GM23248 (cell line): ENCODE measurements around the gene OR7C1. TPM values are rescaled to one million over a fixed set of nuclear protein-coding genes. Genes with fewer than 3 reads are reported as not detected.

Experiments
- DNase-seq: peaks from one replicate; pipeline ENCODE4 v3.0.0-alpha.2; 2015
- H2AFZ ChIP-seq: fragments of 200-600 bp; sonication (generic); 2 replicates; pipeline ENCODE4 v1.6.1; 2016; ENCODE audit warnings: antibody characterized with exemption
- H3F3A ChIP-seq: fragments of 200-600 bp; sonication (generic); 2 replicates; pipeline ENCODE4 v1.6.1; 2016; ENCODE audit warnings: mild to moderate bottlenecking, antibody characterized with exemption, mixed run types; ENCODE audit not compliant: insufficient read depth
- H3K27ac ChIP-seq: fragments of 200-600 bp; sonication (generic); 2 replicates; pipeline ENCODE4 v1.5.1; 2016; ENCODE audit warnings: mild to moderate bottlenecking
- H3K27me3 ChIP-seq: fragments of 200-600 bp; sonication (generic); replicated peaks from 2 replicates; pipeline ENCODE4 v1.6.1; 2016; ENCODE audit warnings: mild to moderate bottlenecking; ENCODE audit not compliant: insufficient read depth
- H3K36me3 ChIP-seq: fragments of 200-600 bp; sonication (generic); 2 replicates; pipeline ENCODE4 v1.6.1; 2016; ENCODE audit warnings: low read depth, mild to moderate bottlenecking
- H3K4me1 ChIP-seq: fragments of 200-600 bp; sonication (generic); 2 replicates; pipeline ENCODE4 v1.6.1; 2016; ENCODE audit warnings: mild to moderate bottlenecking; ENCODE audit not compliant: insufficient read depth
- H3K4me2 ChIP-seq: fragments of 200-600 bp; sonication (generic); one replicate; pipeline ENCODE4 v1.6.1; 2016; ENCODE audit warnings: mild to moderate bottlenecking; ENCODE audit not compliant: unreplicated experiment
- H3K4me3 ChIP-seq: fragments of 200-600 bp; sonication (generic); 2 replicates; pipeline ENCODE4 v1.5.1; 2016; ENCODE audit warnings: mild to moderate bottlenecking
- H3K79me2 ChIP-seq: fragments of 200-600 bp; sonication (generic); 2 replicates; pipeline ENCODE4 v1.6.1; 2016; ENCODE audit warnings: mild to moderate bottlenecking; ENCODE audit not compliant: insufficient read depth
- H3K9ac ChIP-seq: fragments of 200-600 bp; sonication (generic); 2 replicates; pipeline ENCODE4 v1.6.1; 2016; ENCODE audit warnings: mild to moderate bottlenecking
- H3K9me2 ChIP-seq: fragments of 200-600 bp; sonication (generic); 2 replicates; pipeline ENCODE4 v1.6.1; 2016; ENCODE audit warnings: mixed run types, mild to moderate bottlenecking, moderate library complexity; ENCODE audit not compliant: insufficient read depth
- H3K9me3 ChIP-seq: fragments of 200-600 bp; sonication (generic); one replicate; pipeline ENCODE4 v1.6.1; 2017; ENCODE audit warnings: low read depth
- H4K20me1 ChIP-seq: fragments of 200-600 bp; sonication (generic); 2 replicates; pipeline ENCODE4 v1.6.0; 2016; ENCODE audit not compliant: insufficient read depth
- EZH2 ChIP-seq: fragments of 200-600 bp; sonication (generic); IDR thresholded peaks from 2 replicates; pipeline ENCODE4 v1.6.1; 2018; ENCODE audit warnings: antibody characterized with exemption, mild to moderate bottlenecking; ENCODE audit not compliant: insufficient read depth, poor library complexity, severe bottlenecking
- EZH2phosphoT487 ChIP-seq: fragments of 200-600 bp; sonication (generic); IDR thresholded peaks from 2 replicates; pipeline ENCODE4 v1.6.1; 2018; ENCODE audit warnings: antibody characterized with exemption, moderate library complexity, mild to moderate bottlenecking, low read depth; ENCODE audit not compliant: insufficient read depth
- WGBS, 2 experiments: methylation state at CpG; one replicate each; pipeline ENCODE4 v1.1.6; 2015 to 2017; ENCODE audit warnings: low lambda C conversion rate in 2 of 2, low coverage in 1 of 2; ENCODE audit errors: missing lambda C conversion rate in 2 of 2; 5-methylcytosine and 5-hydroxymethylcytosine counted together
- in situ Hi-C: fragments of 300-500 bp; cut with MboI; formaldehyde crosslinking; loops from 2 replicates; pipeline ENCODE4 v1.15.0; 2020
- polyA plus RNA-seq: library from polyadenylated mRNA; unstranded; fragments of >200 nt; fragmentation: Nextera tagmentation; extraction: Ambion mirVana; gene quantifications from 2 replicates; pipeline ENCODE4 v1.2.1, GENCODE V29; 2016
- small RNA-seq: library from RNA; depleted of rRNA; stranded (forward); fragments of <200 nt; gene quantifications from one replicate; pipeline ENCODE3, GENCODE V24; 2014; ENCODE audit warnings: low read depth, low replicate concordance
- total RNA-seq: library from RNA; depleted of rRNA; stranded (reverse); fragments of >200 nt; shearing (Covaris generic); gene quantifications from 2 replicates; pipeline ENCODE4 v1.2.3, GENCODE V29; 2014; rRNA removed

OR7C1 gene
- total and polyA plus RNA-seq, 2 experiments from 2014 or later: not detected

- no peak overlapping the region for H3K9ac ChIP-seq
- H3K79me2 ChIP-seq: no peaks in the 10 kb centered on the region
- no peaks in the 10 kb centered on the region for H3K27me3 ChIP-seq
- H3K4me1 ChIP-seq: no peaks in the 10 kb centered on the region
- no peaks in the 10 kb centered on the region for H3K36me3 ChIP-seq
- WGBS, 2 experiments: 13 to 71% methylated on average over 4 of the region's 4 CpGs
- H3K4me3 ChIP-seq: no peak overlapping the region
- DNase-seq: no peak
- H3K27ac ChIP-seq: no peak overlapping the region
- H3F3A ChIP-seq: no peaks in the 10 kb centered on the region
- no peaks in the 10 kb centered on the region for H3K9me3 ChIP-seq
- H3K9me2 ChIP-seq: no peaks in the 10 kb centered on the region
- H3K4me2 ChIP-seq: no peak overlapping the region
- TF ChIP-seq EZH2phosphoT487 (no peak), EZH2 (no peak)
- in situ Hi-C loops: no loop called here
- H4K20me1 ChIP-seq: no peaks in the 10 kb centered on the region
- H2AFZ ChIP-seq: no peak overlapping the region
Observed at GRCh38 chr19:14763497-14764145, 71.4 kb downstream of the OR7C1 start.

GRCh38 chr19:14762111-14762510 lies 72.9 kb downstream of the OR7C1 start:
- no peak for DNase-seq
- 36 to 41% methylated on average over 2 of the region's 2 CpGs for WGBS, 2 experiments
- Histone ChIP-seq H2AFZ (no peak overlapping the region), H4K20me1 (no peaks in the 10 kb centered on the region), H3F3A (no peaks in the 10 kb centered on the region), H3K4me2 (no peak overlapping the region), H3K4me3 (no peak overlapping the region), H3K9me3 (no peaks in the 10 kb centered on the region), H3K36me3 (no peaks in the 10 kb centered on the region), H3K27ac (no peak overlapping the region), H3K79me2 (no peaks in the 10 kb centered on the region), H3K9me2 (no peaks in the 10 kb centered on the region), H3K9ac (no peak overlapping the region), H3K27me3 (no peaks in the 10 kb centered on the region), H3K4me1 (no peaks in the 10 kb centered on the region)
- TF ChIP-seq EZH2 (no peak), EZH2phosphoT487 (no peak)
- in situ Hi-C loops: no loop called here

GRCh38 chr19:14761607-14762006 lies 73.4 kb downstream of the OR7C1 start:
- no peaks in the 10 kb centered on the region for H3K27me3 ChIP-seq
- no peak overlapping the region for H3K4me3 ChIP-seq
- H3K9ac ChIP-seq: no peak overlapping the region
- H4K20me1 ChIP-seq: no peaks in the 10 kb centered on the region
- TF ChIP-seq EZH2 (no peak), EZH2phosphoT487 (no peak)
- no peak overlapping the region for H3K27ac ChIP-seq
- H3K36me3 ChIP-seq: no peaks in the 10 kb centered on the region
- no peaks in the 10 kb centered on the region for H3K9me2 ChIP-seq
- H3F3A ChIP-seq: no peaks in the 10 kb centered on the region
- no peaks in the 10 kb centered on the region for H3K9me3 ChIP-seq
- no peak overlapping the region for H2AFZ ChIP-seq
- DNase-seq: no peak
- WGBS, 2 experiments: 8 to 10% methylated on average over 5 of the region's 5 CpGs
- H3K4me1 ChIP-seq: no peaks in the 10 kb centered on the region
- in situ Hi-C loops: no loop called here
- no peaks in the 10 kb centered on the region for H3K79me2 ChIP-seq
- no peak overlapping the region for H3K4me2 ChIP-seq

- no peaks in the 10 kb centered on the region for H3K4me1 ChIP-seq
- WGBS, 2 experiments: 15 to 17% methylated on average over 13 to 16 of the region's 16 CpGs
- no peaks in the 10 kb centered on the region for H4K20me1 ChIP-seq
- H3K27me3 ChIP-seq: no peaks in the 10 kb centered on the region
- no peak overlapping the region for H3K9ac ChIP-seq
- no peak overlapping the region for H3K4me2 ChIP-seq
- H3K4me3 ChIP-seq: no peak overlapping the region
- no peaks in the 10 kb centered on the region for H3F3A ChIP-seq
- no peaks in the 10 kb centered on the region for H3K79me2 ChIP-seq
- H3K36me3 ChIP-seq: no peaks in the 10 kb centered on the region
- H3K27ac ChIP-seq: no peak overlapping the region
- H3K9me2 ChIP-seq: no peaks in the 10 kb centered on the region
- no peak for DNase-seq
- no peak overlapping the region for H2AFZ ChIP-seq
- in situ Hi-C loops: no loop called here
- TF ChIP-seq EZH2: no peak
- no peak for TF ChIP-seq EZH2phosphoT487
- H3K9me3 ChIP-seq: no peaks in the 10 kb centered on the region
Observed at GRCh38 chr19:14758816-14759215, 76.2 kb downstream of the OR7C1 start.

GRCh38 chr19:14748601-14749000 lies 86.4 kb downstream of the OR7C1 start:
- Histone ChIP-seq H3K9me3 (no peaks in the 10 kb centered on the region), H4K20me1 (no peaks in the 10 kb centered on the region), H3K4me2 (no peak overlapping the region), H3K9me2 (no peaks in the 10 kb centered on the region), H2AFZ (no peak overlapping the region), H3K4me3 (no peak overlapping the region), H3K27me3 (no peaks in the 10 kb centered on the region), H3K27ac (no peak overlapping the region), H3F3A (no peaks in the 10 kb centered on the region), H3K4me1 (no peaks in the 10 kb centered on the region), H3K9ac (no peak overlapping the region), H3K36me3 (no peaks in the 10 kb centered on the region), H3K79me2 (no peaks in the 10 kb centered on the region)
- in situ Hi-C loops: no loop called here
- DNase-seq: no peak
- 48 to 53% methylated on average over 6 of the region's 6 CpGs for WGBS, 2 experiments
- TF ChIP-seq EZH2phosphoT487 (no peak), EZH2 (no peak)

Small RNA genes within 50 kb of the gene (small RNA-seq; reads per million reads assigned to genes)
- gene AC005255.1: not detected

Other genes with a start within 250 kb of the OR7C1 start
- not detected in 2 replicates for gene ADGRE3, start 160.3 kb downstream of the OR7C1 start, total RNA-seq
- gene ADGRE3, start 160.3 kb downstream of the OR7C1 start, polyA plus RNA-seq: not detected in 2 replicates
- 20.4 and 26.3 TPM in 2 replicates for gene ZNF333, start 145.1 kb downstream of the OR7C1 start, total RNA-seq
- gene ZNF333, start 145.1 kb downstream of the OR7C1 start, polyA plus RNA-seq: 10.2 and 10.4 TPM in 2 replicates
- not detected in 2 replicates for gene ADGRE2, start 56.6 kb downstream of the OR7C1 start, total RNA-seq
- gene ADGRE2, start 56.6 kb downstream of the OR7C1 start, polyA plus RNA-seq: 0.05 and 0.28 TPM in 2 replicates
- gene OR7A5, start within 50 bp of the OR7C1 start, total RNA-seq: not detected in 2 replicates
- gene OR7A5, start within 50 bp of the OR7C1 start, polyA plus RNA-seq: not detected in 2 replicates
- not detected in 2 replicates for gene OR7A10, start 13.7 kb upstream of the OR7C1 start, total RNA-seq
- gene OR7A10, start 13.7 kb upstream of the OR7C1 start, polyA plus RNA-seq: not detected in 2 replicates
- gene OR7A17, start 50.9 kb upstream of the OR7C1 start, total RNA-seq: not detected in 2 replicates
- not detected in 2 replicates for gene OR7A17, start 50.9 kb upstream of the OR7C1 start, polyA plus RNA-seq
- not detected in 2 replicates for gene OR7C2, start 106.3 kb upstream of the OR7C1 start, total RNA-seq
- not detected in 2 replicates for gene OR7C2, start 106.3 kb upstream of the OR7C1 start, polyA plus RNA-seq
- not detected in 2 replicates for gene SLC1A6, start 144.7 kb upstream of the OR7C1 start, total RNA-seq
- not detected in 2 replicates for gene SLC1A6, start 144.7 kb upstream of the OR7C1 start, polyA plus RNA-seq
- not detected in 2 replicates for gene CASP14, start 214.3 kb upstream of the OR7C1 start, total RNA-seq
- gene CASP14, start 214.3 kb upstream of the OR7C1 start, polyA plus RNA-seq: not detected in 2 replicates
- gene OR1I1, start 247.0 kb upstream of the OR7C1 start, total RNA-seq: not detected in 2 replicates
- not detected in 2 replicates for gene OR1I1, start 247.0 kb upstream of the OR7C1 start, polyA plus RNA-seq